H9 (cell line): ENCODE data around the gene KIR2DL4. TPM values are rescaled to one million over a fixed set of nuclear protein-coding genes. Genes with fewer than 3 reads are reported as not detected.
"Not testable (repeated sequence)": the region's sequence is repeated elsewhere in the genome, so short reads cannot be mapped to it uniquely, and the experiment has no call there.

Source experiments
- DNase-seq: peaks from one replicate; pipeline ENCODE4 v3.0.0-alpha.2; 2017
- H2AFZ ChIP-seq: one replicate; pipeline ENCODE4 v1.6.1; 2013; ENCODE audit warnings: mild to moderate bottlenecking, low read length, control low read depth, moderate library complexity
- H2AK5ac ChIP-seq: 2 replicates; pipeline ENCODE4 v1.6.1; 2013; ENCODE audit warnings: low read length, control low read depth, mixed read lengths; ENCODE audit not compliant: insufficient read length
- H2BK120ac ChIP-seq: one replicate; pipeline ENCODE4 v1.6.1; 2013; ENCODE audit warnings: low read depth, mild to moderate bottlenecking, low read length, control low read depth, inconsistent platforms; ENCODE audit not compliant: poor library complexity, severe bottlenecking
- H2BK12ac ChIP-seq: 2 replicates; pipeline ENCODE4 v1.6.1; 2013; ENCODE audit warnings: low read length, control low read depth, mixed read lengths, low read depth; ENCODE audit not compliant: insufficient read length
- H2BK15ac ChIP-seq: 2 replicates; pipeline ENCODE4 v1.6.1; 2013; ENCODE audit warnings: low read depth, low read length, control low read depth
- H2BK20ac ChIP-seq: one replicate; pipeline ENCODE4 v1.6.1; 2013; ENCODE audit warnings: low read depth, mild to moderate bottlenecking, low read length, control low read depth, inconsistent platforms; ENCODE audit not compliant: poor library complexity, severe bottlenecking
- H2BK5ac ChIP-seq: 2 replicates; pipeline ENCODE4 v1.6.1; 2013; ENCODE audit warnings: low read length, control low read depth, mixed read lengths; ENCODE audit not compliant: insufficient read length
- H3K14ac ChIP-seq: 2 replicates; pipeline ENCODE4 v1.6.1; 2013; ENCODE audit warnings: low read length, control low read depth; ENCODE audit not compliant: insufficient read depth
- H3K18ac ChIP-seq: 2 replicates; pipeline ENCODE4 v1.6.1; 2013; ENCODE audit warnings: low read depth, mild to moderate bottlenecking, mixed read lengths, low read length, control low read depth; ENCODE audit not compliant: insufficient read length
- H3K23ac ChIP-seq: 2 replicates; pipeline ENCODE4 v1.6.1; 2013; ENCODE audit warnings: low read length, control low read depth, mixed read lengths, low read depth; ENCODE audit not compliant: insufficient read length
- H3K23me2 ChIP-seq: 2 replicates; pipeline ENCODE4 v1.6.1; 2013; ENCODE audit warnings: low read depth, mild to moderate bottlenecking, mixed read lengths, low read length, control low read depth; ENCODE audit not compliant: insufficient read length, poor library complexity, severe bottlenecking
- H3K27ac ChIP-seq: 2 replicates; pipeline ENCODE4 v1.5.1; 2013; ENCODE audit warnings: low read length, control low read depth, mixed read lengths, low read depth; ENCODE audit not compliant: insufficient read length
- H3K27me3 ChIP-seq: 2 replicates; pipeline ENCODE4 v1.6.1; 2013; ENCODE audit warnings: low read length, control low read depth, inconsistent platforms; ENCODE audit not compliant: insufficient read depth
- H3K4ac ChIP-seq: 2 replicates; pipeline ENCODE4 v1.6.1; 2013; ENCODE audit warnings: low read depth, mild to moderate bottlenecking, control low read depth, inconsistent platforms, low read length, moderate library complexity
- H3K4me1 ChIP-seq: 2 replicates; pipeline ENCODE4 v1.6.1; 2013; ENCODE audit warnings: low read length, control low read depth, inconsistent platforms; ENCODE audit not compliant: insufficient read depth
- H3K4me2 ChIP-seq: 2 replicates; pipeline ENCODE4 v1.6.1; 2013; ENCODE audit warnings: low read length, control low read depth, mixed read lengths; ENCODE audit not compliant: insufficient read length, insufficient read depth
- H3K56ac ChIP-seq: 2 replicates; pipeline ENCODE4 v1.6.1; 2013; ENCODE audit warnings: low read depth, mild to moderate bottlenecking, mixed read lengths, low read length, control low read depth; ENCODE audit not compliant: insufficient read length
- H3K79me1 ChIP-seq: 2 replicates; pipeline ENCODE4 v1.6.1; 2013; ENCODE audit warnings: low read depth, mild to moderate bottlenecking, moderate library complexity, low read length, control low read depth, inconsistent platforms; ENCODE audit not compliant: insufficient read depth, poor library complexity, severe bottlenecking
- H3K79me2 ChIP-seq: 2 replicates; pipeline ENCODE4 v1.6.1; 2013; ENCODE audit warnings: low read length, control low read depth, inconsistent platforms; ENCODE audit not compliant: insufficient read depth
- H3K9ac ChIP-seq: 2 replicates; pipeline ENCODE4 v1.6.1; 2013; ENCODE audit warnings: low read length, control low read depth, mixed read lengths; ENCODE audit not compliant: insufficient read length; ENCODE audit errors: extremely low read depth
- H3K9me3 ChIP-seq: one replicate; pipeline ENCODE4 v1.6.1; 2013; ENCODE audit warnings: low read depth, low read length, inconsistent platforms; ENCODE audit not compliant: control insufficient read depth
- H3T11ph ChIP-seq: one replicate; pipeline ENCODE4 v1.6.1; 2013; ENCODE audit warnings: mild to moderate bottlenecking, low read length, control low read depth, inconsistent platforms
- H4K20me1 ChIP-seq: one replicate; pipeline ENCODE4 v1.6.1; 2013; ENCODE audit not compliant: control insufficient read depth, insufficient read length, insufficient read depth
- H4K5ac ChIP-seq: 2 replicates; pipeline ENCODE4 v1.6.1; 2013; ENCODE audit warnings: low read depth, mild to moderate bottlenecking, mixed read lengths, low read length, control low read depth; ENCODE audit not compliant: insufficient read length
- H4K8ac ChIP-seq: replicated peaks from 2 replicates; pipeline ENCODE4 v1.6.1; 2013; ENCODE audit warnings: low read length, control low read depth, mixed read lengths, low read depth; ENCODE audit not compliant: insufficient read length
- H4K91ac ChIP-seq: 2 replicates; pipeline ENCODE4 v1.6.1; 2013; ENCODE audit warnings: low read depth, mild to moderate bottlenecking, moderate library complexity, mixed read lengths, low read length, control low read depth; ENCODE audit not compliant: insufficient read length
- H3K27ac Mint-ChIP-seq, 3 experiments: 2 replicates in 2 of 3; 3 replicates in 1 of 3; pipeline ENCODE4 v1.8.0; 2020 to 2021; ENCODE audit warnings: mixed read lengths in 3 of 3, mild to moderate bottlenecking in 1 of 3, moderate library complexity in 1 of 3
- H3K27me3 Mint-ChIP-seq: 2 replicates; pipeline ENCODE4 v1.8.0; 2021; ENCODE audit warnings: low read depth, mild to moderate bottlenecking, moderate library complexity, mixed read lengths
- H3K36me3 Mint-ChIP-seq, 3 experiments: 2 replicates in 2 of 3; 3 replicates in 1 of 3; pipeline ENCODE4 v1.8.0; 2020 to 2021; ENCODE audit warnings: low read depth in 3 of 3, mixed read lengths in 3 of 3; ENCODE audit not compliant: insufficient read depth in 1 of 3
- H3K4me1 Mint-ChIP-seq, 2 experiments: 2 replicates each; pipeline ENCODE4 v1.8.0; 2020; ENCODE audit warnings: mixed read lengths in 2 of 2
- H3K4me3 Mint-ChIP-seq, 2 experiments: 2 replicates in 1 of 2; 3 replicates in 1 of 2; pipeline ENCODE4 v1.8.0; 2020 to 2021; ENCODE audit warnings: mild to moderate bottlenecking in 2 of 2, mixed read lengths in 2 of 2, moderate library complexity in 1 of 2
- H3K9me3 Mint-ChIP-seq, 2 experiments: 2 replicates in 1 of 2; 3 replicates in 1 of 2; pipeline ENCODE4 v1.8.0; 2020; ENCODE audit warnings: mild to moderate bottlenecking in 2 of 2, mixed read lengths in 2 of 2, moderate library complexity in 1 of 2
- WGBS: extraction: QIAGEN DNeasy Blood & Tissue Kit; methylation state at CpG from one replicate; pipeline ENCODE4 v1.1.7; 2013; ENCODE audit warnings: missing lambda C conversion rate, low lambda C conversion rate, mixed read lengths; ENCODE audit not compliant: insufficient read length; ENCODE audit errors: extremely low coverage; 5-methylcytosine and 5-hydroxymethylcytosine counted together
- total RNA-seq: library from RNA; stranded (reverse); gene quantifications from 2 replicates; pipeline ENCODE4 v1.2.1, GENCODE V29; 2021

Gene KIR2DL4
- total RNA-seq, 1 experiment from 2014 or later, result not detected

- H3K4ac ChIP-seq, H2AK5ac ChIP-seq, H3K4me1 Mint-ChIP-seq, DNase-seq, H3K4me2 ChIP-seq, H3K79me2 ChIP-seq, H3K27ac Mint-ChIP-seq, H3T11ph ChIP-seq, H2BK120ac ChIP-seq, H2BK12ac ChIP-seq, H3K23ac ChIP-seq, H2BK15ac ChIP-seq, H2AFZ ChIP-seq, H4K8ac ChIP-seq, H4K20me1 ChIP-seq, H3K4me1 ChIP-seq, H3K14ac ChIP-seq, H3K79me1 ChIP-seq, H3K56ac ChIP-seq, H3K4me3 Mint-ChIP-seq, H4K5ac ChIP-seq, H3K18ac ChIP-seq, H3K27ac ChIP-seq, H3K9ac ChIP-seq, H3K23me2 ChIP-seq, H4K91ac ChIP-seq, H3K27me3 Mint-ChIP-seq, H3K27me3 ChIP-seq, H2BK20ac ChIP-seq, H2BK5ac ChIP-seq: not testable (repeated sequence)
- Mint-ChIP-seq H3K36me3 (peaks cover 0 to 50% (median 15%) of the 10 kb centered on the region in 3 experiments; a peak in 6 of 7 replicates), H3K9me3 (peaks cover 86 to 94% of the 10 kb centered on the region in 2 experiments)
- no CpG with 5 or more reads among the region's 24 CpGs for WGBS
- peaks cover 59% of the 10 kb centered on the region for H3K9me3 ChIP-seq
Observed at GRCh38 chr19:54786091-54786723, 17.2 kb upstream of the KIR2DL4 start.

GRCh38 chr19:54788154-54788553 is 15.3 kb upstream of the KIR2DL4 start:
- peaks cover 73% of the 10 kb centered on the region for H3K9me3 ChIP-seq
- not testable (repeated sequence) for H3K27ac ChIP-seq, H3K4me2 ChIP-seq, H2BK12ac ChIP-seq, H4K8ac ChIP-seq, H4K20me1 ChIP-seq, H4K91ac ChIP-seq, H2AFZ ChIP-seq, H2BK5ac ChIP-seq, H3K23me2 ChIP-seq, H2BK15ac ChIP-seq, H3K56ac ChIP-seq, H3K4me1 Mint-ChIP-seq, H2BK120ac ChIP-seq, H2AK5ac ChIP-seq, H3K27me3 ChIP-seq, H3K4me3 Mint-ChIP-seq, H3K4ac ChIP-seq, H4K5ac ChIP-seq, H3K9ac ChIP-seq, H3K23ac ChIP-seq, H3T11ph ChIP-seq, H3K79me2 ChIP-seq, H3K14ac ChIP-seq, H3K18ac ChIP-seq, H2BK20ac ChIP-seq, H3K27ac Mint-ChIP-seq, H3K27me3 Mint-ChIP-seq, DNase-seq, H3K79me1 ChIP-seq, H3K4me1 ChIP-seq
- WGBS, result no CpG with 5 or more reads among the region's 6 CpGs
- H3K36me3 Mint-ChIP-seq, result peaks cover 0 to 44% (median 12%) of the 10 kb centered on the region in 3 experiments; a peak in 6 of 7 replicates
- H3K9me3 Mint-ChIP-seq, result peaks cover 68 to 83% of the 10 kb centered on the region in 2 experiments
